Measurements from ENCODE around the gene DNAJC22.

DNA sequence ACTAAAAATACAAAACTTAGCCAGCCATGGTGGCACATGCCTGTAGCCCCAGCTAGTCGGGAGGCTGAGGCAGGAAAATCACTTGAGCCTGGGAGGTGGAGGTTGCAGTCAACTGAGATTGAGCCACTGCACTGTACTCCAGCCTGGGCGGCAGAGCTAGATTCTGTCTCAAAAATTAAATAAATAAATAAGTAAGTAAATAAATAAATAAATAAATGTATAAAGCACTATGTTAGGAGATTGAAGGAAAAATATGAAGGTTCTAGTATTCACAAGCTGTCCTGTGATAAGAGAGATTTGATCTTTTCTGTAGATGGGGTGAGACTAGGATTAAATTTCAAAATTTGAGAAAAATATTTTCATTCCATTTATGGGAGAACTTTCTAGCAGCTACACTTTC is 5.7 kb downstream of the DNAJC22 start:
- no peak for TF ChIP-seq ZFX (IDR thresholded peaks at IDR 0.05; ENCODE audit: borderline replicate concordance)
- TF ChIP-seq, protein P1, sequence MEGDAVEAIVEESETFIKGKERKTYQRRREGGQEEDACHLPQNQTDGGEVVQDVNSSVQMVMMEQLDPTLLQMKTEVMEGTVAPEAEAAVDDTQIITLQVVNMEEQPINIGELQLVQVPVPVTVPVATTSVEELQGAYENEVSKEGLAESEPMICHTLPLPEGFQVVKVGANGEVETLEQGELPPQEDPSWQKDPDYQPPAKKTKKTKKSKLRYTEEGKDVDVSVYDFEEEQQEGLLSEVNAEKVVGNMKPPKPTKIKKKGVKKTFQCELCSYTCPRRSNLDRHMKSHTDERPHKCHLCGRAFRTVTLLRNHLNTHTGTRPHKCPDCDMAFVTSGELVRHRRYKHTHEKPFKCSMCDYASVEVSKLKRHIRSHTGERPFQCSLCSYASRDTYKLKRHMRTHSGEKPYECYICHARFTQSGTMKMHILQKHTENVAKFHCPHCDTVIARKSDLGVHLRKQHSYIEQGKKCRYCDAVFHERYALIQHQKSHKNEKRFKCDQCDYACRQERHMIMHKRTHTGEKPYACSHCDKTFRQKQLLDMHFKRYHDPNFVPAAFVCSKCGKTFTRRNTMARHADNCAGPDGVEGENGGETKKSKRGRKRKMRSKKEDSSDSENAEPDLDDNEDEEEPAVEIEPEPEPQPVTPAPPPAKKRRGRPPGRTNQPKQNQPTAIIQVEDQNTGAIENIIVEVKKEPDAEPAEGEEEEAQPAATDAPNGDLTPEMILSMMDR (IDR thresholded peaks at IDR 0.05): no peak

All from 22Rv1 (cell line).